Measurements from ENCODE around the gene CWF19L2.
"Not testable (repeated sequence)": the region's sequence is repeated elsewhere in the genome, so short reads cannot be mapped to it uniquely, and the experiment has no call there.

CWF19L2 gene

DNA sequence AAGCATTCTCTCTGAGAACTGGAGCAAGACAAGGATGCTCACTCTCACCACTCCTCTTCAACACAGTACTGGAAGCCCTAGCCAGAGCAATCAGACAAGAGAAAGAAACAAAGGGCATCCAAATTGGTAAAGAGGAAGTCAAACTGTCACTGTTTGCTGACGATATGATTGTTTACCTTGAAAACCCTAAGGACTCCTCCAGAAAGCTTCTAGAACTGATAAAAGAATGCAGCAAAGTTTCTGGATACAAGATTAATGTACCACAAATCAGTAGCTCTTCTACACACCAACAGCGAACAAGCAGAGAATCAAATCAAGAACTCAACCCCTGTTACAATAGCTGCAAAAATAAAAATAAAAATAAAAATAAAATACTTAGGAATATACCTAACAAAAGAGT, 56.5 kb downstream of the CWF19L2 start:
- H3K27me3 ChIP-seq (replicated peaks in 2 of 5; ENCODE audit: control insufficient read depth in 4 of 5, insufficient read depth in 5 of 5, low read length in 4 of 5); POLR2A ChIA-PET; H3K4me3 ChIP-seq (ENCODE audit: control insufficient read depth in 1 of 7, extremely low read depth in 1 of 7, insufficient read depth in 4 of 7, low read depth in 2 of 7, low read length in 6 of 7); H3K4me1 ChIP-seq (ENCODE audit: control extremely low read depth in 1 of 4, control insufficient read depth in 4 of 4, insufficient read depth in 4 of 4, low read length in 3 of 4); H3K27ac ChIP-seq (ENCODE audit: insufficient read depth in 1 of 2, low read depth in 1 of 2, low read length in 2 of 2, poor library complexity in 1 of 2, severe bottlenecking in 2 of 2); CTCF ChIA-PET; DNase-seq: not testable (repeated sequence)
- H3K9me3 ChIP-seq (ENCODE audit: control extremely low read depth in 1 of 5, control insufficient read depth in 4 of 5, insufficient read depth in 2 of 5, low read depth in 1 of 5, low read length in 4 of 5), result peaks cover 0 to 16% (median 2%) of the 10 kb centered on the region in 5 experiments
- WGBS (ENCODE audit: insufficient coverage), result no CpG with 5 or more reads among the region's 2 CpGs
- H3K36me3 ChIP-seq (ENCODE audit: control insufficient read depth in 4 of 4, insufficient read depth in 4 of 4, low read length in 3 of 4), result peaks cover 4 to 23% (median 7%) of the 10 kb centered on the region in 4 experiments

DNA sequence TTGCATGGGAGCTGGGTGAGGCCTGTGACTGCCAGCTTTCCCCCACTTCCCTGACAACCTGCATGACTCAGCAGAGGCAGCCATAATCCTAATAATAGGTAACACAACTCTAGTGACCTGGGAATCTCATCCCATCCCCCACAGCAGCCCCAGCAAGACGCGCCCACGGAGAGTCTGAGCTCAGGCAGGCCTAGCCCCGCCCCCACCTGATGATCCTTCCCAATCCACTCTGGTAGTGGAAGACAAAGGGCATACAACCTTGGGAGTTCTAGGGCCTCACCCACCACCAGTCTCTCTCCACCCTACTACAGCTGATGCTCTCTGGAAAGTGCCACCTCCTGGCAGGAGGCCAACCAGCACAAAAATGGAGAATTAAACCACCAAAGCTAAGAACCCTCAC, 60.3 kb downstream of the CWF19L2 start:
- Histone ChIP-seq H3K36me3 (ENCODE audit: control insufficient read depth in 4 of 4, insufficient read depth in 4 of 4, low read length in 3 of 4) (peaks cover 2 to 16% (median 3%) of the 10 kb centered on the region in 4 experiments), H3K27me3 (replicated peaks in 2 of 5; ENCODE audit: control insufficient read depth in 4 of 5, insufficient read depth in 5 of 5, low read length in 4 of 5) (no peaks in the 10 kb centered on the region), H3K4me3 (ENCODE audit: control insufficient read depth in 1 of 7, extremely low read depth in 1 of 7, insufficient read depth in 4 of 7, low read depth in 2 of 7, low read length in 6 of 7) (no peak overlapping the region), H3K27ac (ENCODE audit: insufficient read depth in 1 of 2, low read depth in 1 of 2, low read length in 2 of 2, poor library complexity in 1 of 2, severe bottlenecking in 2 of 2) (no peak overlapping the region), H3K9me3 (ENCODE audit: control extremely low read depth in 1 of 5, control insufficient read depth in 4 of 5, insufficient read depth in 2 of 5, low read depth in 1 of 5, low read length in 4 of 5) (peaks cover 0 to 15% (median 2%) of the 10 kb centered on the region in 5 experiments), H3K4me1 (ENCODE audit: control extremely low read depth in 1 of 4, control insufficient read depth in 4 of 4, insufficient read depth in 4 of 4, low read length in 3 of 4) (no peaks in the 10 kb centered on the region)
- CTCF ChIA-PET, result no interaction called here
- WGBS (ENCODE audit: insufficient coverage), result 100% methylated on average over 3 of the region's 4 CpGs
- POLR2A ChIA-PET, result no interaction called here
- no peak for DNase-seq

DNA sequence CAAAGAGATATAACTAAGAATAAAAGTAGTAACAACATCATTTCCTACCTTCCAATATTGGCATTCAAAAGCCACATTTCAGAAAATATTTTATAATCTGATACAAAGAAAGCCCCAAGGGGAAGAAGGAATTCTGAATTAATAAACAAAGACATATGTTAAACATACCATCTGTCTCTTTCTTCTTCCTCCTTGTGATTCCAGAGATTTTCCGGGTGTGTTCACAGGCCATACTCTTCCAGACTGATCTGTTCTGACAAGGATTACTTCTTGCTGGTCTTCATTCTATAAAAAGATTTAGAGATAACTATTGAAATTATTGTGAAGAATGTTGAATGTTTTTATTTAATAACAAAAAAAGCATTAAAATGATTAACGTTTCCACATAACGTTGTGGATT, 65.0 kb downstream of the CWF19L2 start:
- ChIA-PET CTCF (no interaction called here), POLR2A (no interaction called here)
- no peak overlapping the region for H3K4me3 ChIP-seq (ENCODE audit: control insufficient read depth in 1 of 7, extremely low read depth in 1 of 7, insufficient read depth in 4 of 7, low read depth in 2 of 7, low read length in 6 of 7)
- H3K9me3 ChIP-seq (ENCODE audit: control extremely low read depth in 1 of 5, control insufficient read depth in 4 of 5, insufficient read depth in 2 of 5, low read depth in 1 of 5, low read length in 4 of 5), result no peaks in the 10 kb centered on the region
- no peaks in the 10 kb centered on the region for H3K27me3 ChIP-seq (replicated peaks in 2 of 5; ENCODE audit: control insufficient read depth in 4 of 5, insufficient read depth in 5 of 5, low read length in 4 of 5)
- no peaks in the 10 kb centered on the region for H3K4me1 ChIP-seq (ENCODE audit: control extremely low read depth in 1 of 4, control insufficient read depth in 4 of 4, insufficient read depth in 4 of 4, low read length in 3 of 4)
- no peak overlapping the region for H3K27ac ChIP-seq (ENCODE audit: insufficient read depth in 1 of 2, low read depth in 1 of 2, low read length in 2 of 2, poor library complexity in 1 of 2, severe bottlenecking in 2 of 2)
- no CpG with 5 or more reads among the region's 3 CpGs for WGBS (ENCODE audit: insufficient coverage)
- peaks cover 7 to 23% (median 13%) of the 10 kb centered on the region in 4 experiments for H3K36me3 ChIP-seq (ENCODE audit: control insufficient read depth in 4 of 4, insufficient read depth in 4 of 4, low read length in 3 of 4)
- DNase-seq, result no peak

DNA sequence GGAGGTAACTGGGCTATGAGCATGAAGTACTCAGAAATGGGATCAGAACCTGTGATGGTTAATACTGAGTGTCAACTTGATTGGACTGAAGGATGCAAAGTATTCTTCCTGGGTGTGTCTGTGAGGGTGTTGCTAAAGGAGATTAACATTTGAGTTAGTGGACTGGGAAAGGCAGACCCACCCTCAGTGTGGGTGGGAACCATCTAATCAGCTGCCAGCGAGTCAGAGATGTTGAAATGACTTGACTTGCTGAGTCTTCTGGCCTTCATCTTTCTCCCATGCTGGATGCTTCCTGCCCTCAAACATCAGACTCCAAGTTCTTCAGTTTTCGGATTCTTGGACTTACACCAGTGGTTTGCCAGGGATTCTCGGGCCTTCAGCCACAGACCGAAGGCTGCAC, 66.9 kb downstream of the CWF19L2 start:
- H3K27me3 ChIP-seq (replicated peaks in 2 of 5; ENCODE audit: control insufficient read depth in 4 of 5, insufficient read depth in 5 of 5, low read length in 4 of 5); H3K9me3 ChIP-seq (ENCODE audit: control extremely low read depth in 1 of 5, control insufficient read depth in 4 of 5, insufficient read depth in 2 of 5, low read depth in 1 of 5, low read length in 4 of 5); H3K4me1 ChIP-seq (ENCODE audit: control extremely low read depth in 1 of 4, control insufficient read depth in 4 of 4, insufficient read depth in 4 of 4, low read length in 3 of 4); H3K4me3 ChIP-seq (ENCODE audit: control insufficient read depth in 1 of 7, extremely low read depth in 1 of 7, insufficient read depth in 4 of 7, low read depth in 2 of 7, low read length in 6 of 7); H3K27ac ChIP-seq (ENCODE audit: insufficient read depth in 1 of 2, low read depth in 1 of 2, low read length in 2 of 2, poor library complexity in 1 of 2, severe bottlenecking in 2 of 2); CTCF ChIA-PET; POLR2A ChIA-PET; DNase-seq: not testable (repeated sequence)
- peaks cover 7 to 20% (median 13%) of the 10 kb centered on the region in 4 experiments for H3K36me3 ChIP-seq (ENCODE audit: control insufficient read depth in 4 of 4, insufficient read depth in 4 of 4, low read length in 3 of 4)
- WGBS (ENCODE audit: insufficient coverage), result 95% methylated on average over 4 of the region's 4 CpGs

DNA sequence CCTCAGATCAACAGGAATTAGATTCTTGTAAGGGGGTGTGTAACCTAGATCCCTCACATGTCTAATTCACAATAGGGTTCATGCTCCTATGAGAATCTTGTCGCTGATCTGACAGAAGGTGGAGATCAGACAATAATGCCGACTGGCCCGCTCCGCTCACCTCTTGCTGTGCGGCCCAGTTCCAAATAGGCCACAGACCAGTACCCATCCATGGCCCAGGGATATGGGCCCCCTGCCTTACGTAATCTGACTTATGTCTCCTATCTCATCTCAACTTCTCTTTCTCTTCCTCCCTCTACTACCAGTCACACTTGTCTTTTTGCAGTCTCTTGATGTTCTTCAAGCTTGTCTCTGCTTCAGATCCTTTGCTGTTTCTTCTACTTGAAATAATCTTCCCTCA, 70.0 kb downstream of the CWF19L2 start:
- no peak overlapping the region for H3K4me3 ChIP-seq (ENCODE audit: control insufficient read depth in 1 of 7, extremely low read depth in 1 of 7, insufficient read depth in 4 of 7, low read depth in 2 of 7, low read length in 6 of 7)
- WGBS (ENCODE audit: insufficient coverage), result 98% methylated on average over 6 of the region's 6 CpGs
- peaks cover 7 to 20% (median 14%) of the 10 kb centered on the region in 4 experiments for H3K36me3 ChIP-seq (ENCODE audit: control insufficient read depth in 4 of 4, insufficient read depth in 4 of 4, low read length in 3 of 4)
- CTCF ChIA-PET, result no interaction called here
- H3K27ac ChIP-seq (ENCODE audit: insufficient read depth in 1 of 2, low read depth in 1 of 2, low read length in 2 of 2, poor library complexity in 1 of 2, severe bottlenecking in 2 of 2), result no peak overlapping the region
- no peaks in the 10 kb centered on the region for H3K4me1 ChIP-seq (ENCODE audit: control extremely low read depth in 1 of 4, control insufficient read depth in 4 of 4, insufficient read depth in 4 of 4, low read length in 3 of 4)
- H3K9me3 ChIP-seq (ENCODE audit: control extremely low read depth in 1 of 5, control insufficient read depth in 4 of 5, insufficient read depth in 2 of 5, low read depth in 1 of 5, low read length in 4 of 5), result no peaks in the 10 kb centered on the region
- POLR2A ChIA-PET, result no interaction called here
- no peak for DNase-seq
- H3K27me3 ChIP-seq (replicated peaks in 2 of 5; ENCODE audit: control insufficient read depth in 4 of 5, insufficient read depth in 5 of 5, low read length in 4 of 5), result no peaks in the 10 kb centered on the region

DNA sequence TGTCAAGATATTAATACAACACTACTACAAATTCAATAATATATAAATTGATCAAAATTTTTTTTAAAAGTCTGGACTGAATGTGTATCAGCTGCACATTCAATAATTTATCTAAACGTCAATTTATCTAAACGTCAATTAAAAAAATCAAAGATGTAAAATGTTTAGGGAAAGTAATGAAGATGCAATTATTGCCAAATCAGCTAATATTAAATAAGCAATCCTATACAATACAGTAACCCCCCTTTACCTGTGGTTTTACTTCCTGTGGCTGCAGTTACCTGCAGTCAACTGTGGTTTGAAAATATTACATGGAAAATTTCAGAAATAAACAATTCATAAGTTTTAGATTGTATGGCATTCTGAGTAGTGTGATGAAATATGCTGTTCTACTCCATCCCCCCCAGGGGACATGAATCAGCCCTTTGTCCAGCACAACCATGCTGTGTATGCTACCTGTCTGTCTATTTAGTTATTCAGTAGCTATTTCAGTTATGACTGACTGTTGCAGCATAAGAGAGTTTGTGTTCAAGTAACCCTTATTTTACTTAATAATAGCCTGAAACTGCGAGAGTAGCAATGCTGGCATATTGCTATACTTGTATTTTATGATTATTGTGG, 72.2 kb downstream of the CWF19L2 start:
- CTCF ChIA-PET, result no interaction called here
- peaks cover 2 to 9% (median 7%) of the 10 kb centered on the region in 4 experiments for H3K36me3 ChIP-seq (ENCODE audit: control insufficient read depth in 4 of 4, insufficient read depth in 4 of 4, low read length in 3 of 4)
- no peak overlapping the region for H3K27ac ChIP-seq (ENCODE audit: insufficient read depth in 1 of 2, low read depth in 1 of 2, low read length in 2 of 2, poor library complexity in 1 of 2, severe bottlenecking in 2 of 2)
- H3K27me3 ChIP-seq (replicated peaks in 2 of 5; ENCODE audit: control insufficient read depth in 4 of 5, insufficient read depth in 5 of 5, low read length in 4 of 5), result no peaks in the 10 kb centered on the region
- H3K9me3 ChIP-seq (ENCODE audit: control extremely low read depth in 1 of 5, control insufficient read depth in 4 of 5, insufficient read depth in 2 of 5, low read depth in 1 of 5, low read length in 4 of 5), result no peaks in the 10 kb centered on the region
- POLR2A ChIA-PET, result no interaction called here
- no peak for DNase-seq
- no peaks in the 10 kb centered on the region for H3K4me1 ChIP-seq (ENCODE audit: control extremely low read depth in 1 of 4, control insufficient read depth in 4 of 4, insufficient read depth in 4 of 4, low read length in 3 of 4)
- no CpG with 5 or more reads among the region's 3 CpGs for WGBS (ENCODE audit: insufficient coverage)
- no peak overlapping the region for H3K4me3 ChIP-seq (ENCODE audit: control insufficient read depth in 1 of 7, extremely low read depth in 1 of 7, insufficient read depth in 4 of 7, low read depth in 2 of 7, low read length in 6 of 7)

DNA sequence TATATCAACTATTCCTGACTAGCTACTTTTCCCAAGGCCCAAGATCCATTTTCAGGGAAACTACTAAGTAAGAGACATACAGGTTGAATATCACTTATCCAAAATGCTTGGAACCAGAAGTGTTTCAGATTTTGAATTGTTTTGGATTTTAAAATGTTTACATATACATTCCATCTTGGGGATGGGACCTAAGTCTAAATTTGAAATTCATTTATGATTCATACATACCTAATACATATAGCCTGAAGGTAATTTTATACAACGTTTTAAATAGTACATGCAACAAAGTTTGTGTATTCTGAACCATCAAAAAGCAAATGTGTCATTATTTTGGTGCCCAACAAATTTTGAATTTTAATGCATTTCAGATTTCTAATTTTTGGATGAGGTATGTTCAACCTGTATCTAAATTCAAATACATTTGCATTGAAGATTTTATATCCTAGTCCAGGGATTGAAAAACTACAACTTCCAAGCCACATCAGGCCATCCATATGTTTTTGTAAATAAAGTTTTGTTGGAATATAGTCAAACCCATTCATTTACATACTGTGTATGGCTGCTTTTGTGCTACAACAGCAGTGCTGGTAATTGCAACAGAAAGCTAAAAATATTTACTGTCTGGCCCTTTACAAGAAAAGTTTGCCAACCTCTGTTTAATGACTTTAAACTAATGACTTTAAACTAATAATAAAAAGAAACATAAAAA, 73.3 kb downstream of the CWF19L2 start:
- no peak for DNase-seq
- H3K4me1 ChIP-seq (ENCODE audit: control extremely low read depth in 1 of 4, control insufficient read depth in 4 of 4, insufficient read depth in 4 of 4, low read length in 3 of 4), result no peaks in the 10 kb centered on the region
- no peak overlapping the region for H3K27ac ChIP-seq (ENCODE audit: insufficient read depth in 1 of 2, low read depth in 1 of 2, low read length in 2 of 2, poor library complexity in 1 of 2, severe bottlenecking in 2 of 2)
- no peaks in the 10 kb centered on the region for H3K27me3 ChIP-seq (replicated peaks in 2 of 5; ENCODE audit: control insufficient read depth in 4 of 5, insufficient read depth in 5 of 5, low read length in 4 of 5)
- CTCF ChIA-PET, result no interaction called here
- no peaks in the 10 kb centered on the region for H3K9me3 ChIP-seq (ENCODE audit: control extremely low read depth in 1 of 5, control insufficient read depth in 4 of 5, insufficient read depth in 2 of 5, low read depth in 1 of 5, low read length in 4 of 5)
- no peak overlapping the region for H3K4me3 ChIP-seq (ENCODE audit: control insufficient read depth in 1 of 7, extremely low read depth in 1 of 7, insufficient read depth in 4 of 7, low read depth in 2 of 7, low read length in 6 of 7)
- H3K36me3 ChIP-seq (ENCODE audit: control insufficient read depth in 4 of 4, insufficient read depth in 4 of 4, low read length in 3 of 4), result peaks cover 0 to 5% (median 2%) of the 10 kb centered on the region in 4 experiments
- no CpG with 5 or more reads among the region's 1 CpG for WGBS (ENCODE audit: insufficient coverage)
- POLR2A ChIA-PET, result no interaction called here

Measured in common myeloid progenitor, CD34-positive (primary cell).